GM18519 (cell line): ENCODE measurements around the gene LY6G6F.
A peak's percentile ranks its signal among the peaks of the same experiment; 100 is the strongest.
"Not testable (repeated sequence)": the region's sequence is repeated elsewhere in the genome, so short reads cannot be mapped to it uniquely, and the experiment has no call there.

Experiments used
- ATAC-seq: cut with Tn5 transposase; IDR thresholded peaks from one replicate; pipeline ENCODE4 v1.9.1; 2021; ENCODE audit warnings: mild to moderate bottlenecking, moderate library complexity; ENCODE audit not compliant: unreplicated experiment, low FRiP score

The LY6G6F gene

GRCh38 chr6:31701666-31702404, 4.8 kb upstream of the LY6G6F start:
- no peak for ATAC-seq

- no peak for ATAC-seq
Measured at GRCh38 chr6:31702405-31702818, 4.3 kb upstream of the LY6G6F start.

- peak; percentile 81 for ATAC-seq
Measured at GRCh38 chr6:31702819-31703716, 3.6 kb upstream of the LY6G6F start, which contains the start of gene ABHD16A. ABHD16A (minus strand) TSS chr6:31703324; CDS start chr6:31703281, 43 bp downstream.

- ATAC-seq = no peak
Measured at GRCh38 chr6:31705931-31706330, 735 bp upstream of the LY6G6F start.

- ATAC-seq = no peak
Measured at GRCh38 chr6:31707701-31708100, 1.0 kb downstream of the LY6G6F start.

- no peak for ATAC-seq
Measured at GRCh38 chr6:31708224-31708623, 1.6 kb downstream of the LY6G6F start.

- ATAC-seq = not testable (repeated sequence)
Measured at GRCh38 chr6:31709157-31709556, 2.5 kb downstream of the LY6G6F start.

- no peak for ATAC-seq
Measured at GRCh38 chr6:31710523-31711219, 4.0 kb downstream of the LY6G6F start.

- ATAC-seq = no peak
Measured at GRCh38 chr6:31711233-31711632, 4.6 kb downstream of the LY6G6F start.

- no peak for ATAC-seq
Measured at GRCh38 chr6:31712296-31712695, 5.6 kb downstream of the LY6G6F start.

- ATAC-seq = no peak
Measured at GRCh38 chr6:31713465-31713864, 6.8 kb downstream of the LY6G6F start.

- no peak for ATAC-seq
Measured at GRCh38 chr6:31713991-31714684, 7.5 kb downstream of the LY6G6F start.

- no peak for ATAC-seq
Measured at GRCh38 chr6:31715022-31715958, 8.6 kb downstream of the LY6G6F start, which contains the start of gene LY6G6D. LY6G6D (plus strand) TSS chr6:31715348; CDS start chr6:31715356, 8 bp downstream.

GRCh38 chr6:31717499-31718222, 11.0 kb downstream of the LY6G6F start:
- ATAC-seq = no peak

GRCh38 chr6:31718265-31718664, 11.6 kb downstream of the LY6G6F start:
- no peak for ATAC-seq

GRCh38 chr6:31719001-31719400, 12.3 kb downstream of the LY6G6F start:
- no peak for ATAC-seq

GRCh38 chr6:31720196-31720770, 13.6 kb downstream of the LY6G6F start:
- ATAC-seq = no peak

- no peak for ATAC-seq
Measured at GRCh38 chr6:31721351-31722020, 14.8 kb downstream of the LY6G6F start, which contains the start of gene LY6G6C. LY6G6C (minus strand) TSS chr6:31721746; CDS start chr6:31721679, 67 bp downstream.
